GM23338 (cell line): ENCODE results near the gene UBLCP1. TPM values are rescaled to one million over a fixed set of nuclear protein-coding genes. Genes with fewer than 3 reads are reported as not detected.

ENCODE experiments used
- ATAC-seq: fragments of 200-7000 bp; cut with Tn5 transposase; 3 replicates; pipeline ENCODE4 v1.9.1; 2020
- DNase-seq: peaks from one replicate; pipeline ENCODE4 v3.0.0-alpha.2; 2015; ENCODE audit warnings: low spot score
- H2AFZ ChIP-seq: fragments of 200-600 bp; sonication (generic); 2 replicates; pipeline ENCODE4 v1.8.0; 2016; ENCODE audit warnings: antibody characterized with exemption, mild to moderate bottlenecking, moderate library complexity
- H3F3A ChIP-seq: fragments of 200-600 bp; sonication (generic); replicated peaks from 2 replicates; pipeline ENCODE4 v1.8.0; 2017; ENCODE audit warnings: antibody characterized with exemption, mixed run types, low read depth
- H3K27ac ChIP-seq: fragments of 200-600 bp; sonication (generic); 2 replicates; pipeline ENCODE4 v1.6.1; 2016; ENCODE audit warnings: low read depth
- H3K27me3 ChIP-seq: fragments of 200-600 bp; sonication (generic); 2 replicates; pipeline ENCODE4 v1.8.0; 2016; ENCODE audit warnings: mild to moderate bottlenecking, mixed run types, moderate library complexity; ENCODE audit not compliant: insufficient read depth
- H3K36me3 ChIP-seq: fragments of 200-600 bp; sonication (generic); 2 replicates; pipeline ENCODE4 v1.8.0; 2016; ENCODE audit warnings: mild to moderate bottlenecking; ENCODE audit not compliant: insufficient read depth
- H3K4me1 ChIP-seq: fragments of 200-600 bp; sonication (generic); 2 replicates; pipeline ENCODE4 v1.8.0; 2016; ENCODE audit warnings: mild to moderate bottlenecking, moderate library complexity; ENCODE audit not compliant: insufficient read depth
- H3K4me2 ChIP-seq: fragments of 200-600 bp; sonication (generic); 2 replicates; pipeline ENCODE4 v1.7.1; 2017; ENCODE audit warnings: mixed run types
- H3K4me3 ChIP-seq: fragments of 200-600 bp; sonication (generic); 2 replicates; pipeline ENCODE4 v1.6.1; 2016; ENCODE audit warnings: mixed run types
- H3K79me2 ChIP-seq: fragments of 200-600 bp; sonication (generic); replicated peaks from 2 replicates; pipeline ENCODE4 v1.8.0; 2017; ENCODE audit warnings: mild to moderate bottlenecking; ENCODE audit not compliant: insufficient read depth
- H3K9me2 ChIP-seq: fragments of 200-600 bp; sonication (generic); 2 replicates; pipeline ENCODE4 v1.8.0; 2017; ENCODE audit not compliant: insufficient read depth
- H4K20me1 ChIP-seq: fragments of 200-600 bp; sonication (generic); replicated peaks from 2 replicates; pipeline ENCODE4 v1.8.0; 2017; ENCODE audit warnings: mild to moderate bottlenecking; ENCODE audit not compliant: insufficient read depth
- H3K27ac Mint-ChIP-seq: 2 replicates; pipeline ENCODE4 v1.8.0; 2020; ENCODE audit warnings: inconsistent platforms, mild to moderate bottlenecking, moderate library complexity, mixed read lengths
- H3K27me3 Mint-ChIP-seq: 3 replicates; pipeline ENCODE4 v1.8.0; 2022; ENCODE audit warnings: low read depth, mild to moderate bottlenecking, moderate library complexity, mixed read lengths, inconsistent platforms; ENCODE audit not compliant: insufficient read depth, poor library complexity
- H3K36me3 Mint-ChIP-seq: 3 replicates; pipeline ENCODE4 v1.8.0; 2021; ENCODE audit warnings: low read depth, mild to moderate bottlenecking, inconsistent platforms, moderate library complexity, mixed read lengths
- H3K4me1 Mint-ChIP-seq: 3 replicates; pipeline ENCODE4 v1.8.0; 2020; ENCODE audit warnings: mild to moderate bottlenecking, inconsistent platforms, mixed read lengths
- H3K4me3 Mint-ChIP-seq: 3 replicates; pipeline ENCODE4 v1.8.0; 2021; ENCODE audit warnings: moderate library complexity, mild to moderate bottlenecking, inconsistent platforms, mixed read lengths
- H3K9me3 Mint-ChIP-seq: 3 replicates; pipeline ENCODE4 v1.8.0; 2020; ENCODE audit warnings: moderate library complexity, mild to moderate bottlenecking, inconsistent platforms, mixed read lengths
- CREB1 ChIP-seq: fragments of 250-450 bp; sonication (Bioruptor Pico); IDR thresholded peaks from 2 replicates; pipeline ENCODE4 v1.5.0; 2020; ENCODE audit warnings: low read depth, mild to moderate bottlenecking, moderate library complexity
- EZH2 ChIP-seq: fragments of 200-600 bp; sonication (generic); IDR thresholded peaks from one replicate; pipeline ENCODE4 v1.8.0; 2017; ENCODE audit warnings: antibody characterized with exemption, mild to moderate bottlenecking, low read depth; ENCODE audit not compliant: unreplicated experiment
- EZH2phosphoT487 ChIP-seq: fragments of 200-600 bp; sonication (generic); IDR thresholded peaks from one replicate; pipeline ENCODE4 v1.8.1; 2018; ENCODE audit warnings: antibody characterized with exemption; ENCODE audit not compliant: unreplicated experiment
- JUNB ChIP-seq: IDR thresholded peaks from one replicate; pipeline ENCODE4 v1.6.1; 2016; ENCODE audit warnings: antibody characterized with exemption; ENCODE audit not compliant: unreplicated experiment
- NANOG ChIP-seq: IDR thresholded peaks from 2 replicates; pipeline ENCODE4 v1.6.1; 2016; ENCODE audit warnings: antibody characterized with exemption, borderline replicate concordance
- POLR2AphosphoS5 ChIP-seq: IDR thresholded peaks from 2 replicates; pipeline ENCODE4 v1.6.1; 2016; ENCODE audit warnings: antibody characterized with exemption, low read depth
- STAT1 ChIP-seq: IDR thresholded peaks from one replicate; pipeline ENCODE4 v1.6.1; 2016; ENCODE audit warnings: antibody characterized with exemption; ENCODE audit not compliant: unreplicated experiment
- ZNF114 ChIP-seq: fragments of 250-450 bp; sonication (Bioruptor Pico); IDR thresholded peaks from 2 replicates; pipeline ENCODE4 v1.5.0; 2020; ENCODE audit warnings: mild to moderate bottlenecking, moderate library complexity
- ZNF331 ChIP-seq: fragments of 250-450 bp; sonication (Bioruptor Pico); IDR thresholded peaks from 2 replicates; pipeline ENCODE4 v1.5.0; 2020; ENCODE audit warnings: low read depth, mild to moderate bottlenecking, moderate library complexity
- polyA plus RNA-seq: library from polyadenylated mRNA; unstranded; fragments of >200 nt; fragmentation: Nextera tagmentation; extraction: Ambion mirVana; gene quantifications from 2 replicates; pipeline ENCODE4 v1.2.1, GENCODE V29; 2016
- total RNA-seq: library from RNA; depleted of rRNA; stranded (reverse); fragments of >200 nt; shearing (Covaris generic); gene quantifications from 2 replicates; pipeline ENCODE4 v1.2.3, GENCODE V29; 2014
- TF ChIP-seq, protein P1 (sequence below): IDR thresholded peaks from 2 replicates; pipeline ENCODE4 v1.6.1; 2016; ENCODE audit warnings: antibody characterized with exemption
- TF ChIP-seq, protein P2 (sequence below): IDR thresholded peaks from one replicate; pipeline ENCODE4 v1.6.1; 2018; ENCODE audit warnings: antibody characterized with exemption; ENCODE audit not compliant: unreplicated experiment
- TF ChIP-seq, protein P3 (sequence below), 2 experiments: fragments of 200-600 bp in 1 of 2; sonication (generic) in 1 of 2; conservative IDR thresholded peaks; 2 replicates each; pipeline versions ENCODE4 v1.5.1 to v1.6.1; 2016 to 2017; ENCODE audit warnings: antibody characterized with exemption in 2 of 2, low read depth in 2 of 2, mild to moderate bottlenecking in 2 of 2, moderate library complexity in 1 of 2
- TF ChIP-seq, protein P4 (sequence below): fragments of 250-450 bp; sonication (Bioruptor Pico); IDR thresholded peaks from 2 replicates; pipeline ENCODE4 v1.5.0; 2020; ENCODE audit warnings: mild to moderate bottlenecking, moderate library complexity

The UBLCP1 gene
- total and polyA plus RNA-seq, 2 experiments from 2014 or later = 45.0 to 56.1 TPM

DNA sequence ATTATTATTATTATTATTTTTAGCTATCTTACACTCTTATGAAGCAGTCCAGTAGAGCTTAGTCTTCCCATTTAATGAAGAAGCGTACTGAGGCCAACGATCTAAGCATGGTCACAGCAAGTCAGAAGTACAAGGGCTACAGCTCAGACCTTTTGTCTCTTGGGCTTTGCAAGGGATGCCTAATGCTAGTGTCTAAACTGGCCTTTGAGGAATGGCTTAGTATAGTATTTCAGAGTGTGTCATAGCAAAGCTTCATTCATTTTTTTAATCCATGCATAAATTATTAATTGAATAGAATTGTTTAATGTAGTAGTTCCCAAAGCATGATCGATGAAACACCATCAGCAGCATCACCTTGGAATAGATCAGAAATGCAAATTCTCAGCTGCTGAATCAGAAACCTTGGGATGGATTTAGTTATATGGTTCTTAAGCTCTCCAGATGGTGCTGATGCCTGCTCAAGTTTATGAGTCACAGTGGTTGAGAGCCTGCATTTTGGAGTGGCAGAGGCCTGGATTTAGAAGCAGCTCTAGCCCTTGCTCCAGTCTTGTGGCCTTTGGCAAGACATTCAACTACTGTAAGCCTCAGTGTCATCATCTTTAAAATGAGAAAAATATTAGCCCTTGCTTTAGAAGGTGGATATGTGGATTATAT lies 61.1 kb downstream of the UBLCP1 start:
- Mint-ChIP-seq H3K9me3 (no peaks in the 10 kb centered on the region), H3K36me3 (no peaks in the 10 kb centered on the region), H3K27ac (no peak overlapping the region), H3K27me3 (peaks cover 2% of the 10 kb centered on the region), H3K4me1 (no peaks in the 10 kb centered on the region), H3K4me3 (no peak overlapping the region)
- H3K79me2 ChIP-seq = no peaks in the 10 kb centered on the region
- H2AFZ ChIP-seq = no peak overlapping the region
- no peaks in the 10 kb centered on the region for H3K9me2 ChIP-seq
- no peaks in the 10 kb centered on the region for H3K36me3 ChIP-seq
- no peak overlapping the region for H3K4me2 ChIP-seq
- no peaks in the 10 kb centered on the region for H3F3A ChIP-seq
- ATAC-seq (no peak), DNase-seq (no peak)
- H3K4me1 ChIP-seq = no peaks in the 10 kb centered on the region
- H3K27ac ChIP-seq = no peak overlapping the region
- no peaks in the 10 kb centered on the region for H3K27me3 ChIP-seq
- no peaks in the 10 kb centered on the region for H4K20me1 ChIP-seq
- no peak overlapping the region for H3K4me3 ChIP-seq
- TF ChIP-seq, protein P1, sequence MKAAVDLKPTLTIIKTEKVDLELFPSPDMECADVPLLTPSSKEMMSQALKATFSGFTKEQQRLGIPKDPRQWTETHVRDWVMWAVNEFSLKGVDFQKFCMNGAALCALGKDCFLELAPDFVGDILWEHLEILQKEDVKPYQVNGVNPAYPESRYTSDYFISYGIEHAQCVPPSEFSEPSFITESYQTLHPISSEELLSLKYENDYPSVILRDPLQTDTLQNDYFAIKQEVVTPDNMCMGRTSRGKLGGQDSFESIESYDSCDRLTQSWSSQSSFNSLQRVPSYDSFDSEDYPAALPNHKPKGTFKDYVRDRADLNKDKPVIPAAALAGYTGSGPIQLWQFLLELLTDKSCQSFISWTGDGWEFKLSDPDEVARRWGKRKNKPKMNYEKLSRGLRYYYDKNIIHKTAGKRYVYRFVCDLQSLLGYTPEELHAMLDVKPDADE = no peak
- TF ChIP-seq NANOG (no peak), EZH2 (no peak), ZNF114 (CRISPR knock-in tag) (no peak), POLR2AphosphoS5 (no peak), JUNB (no peak), EZH2phosphoT487 (no peak), ZNF331 (no peak), STAT1 (no peak), CREB1 (no peak)
- TF ChIP-seq, protein P2, sequence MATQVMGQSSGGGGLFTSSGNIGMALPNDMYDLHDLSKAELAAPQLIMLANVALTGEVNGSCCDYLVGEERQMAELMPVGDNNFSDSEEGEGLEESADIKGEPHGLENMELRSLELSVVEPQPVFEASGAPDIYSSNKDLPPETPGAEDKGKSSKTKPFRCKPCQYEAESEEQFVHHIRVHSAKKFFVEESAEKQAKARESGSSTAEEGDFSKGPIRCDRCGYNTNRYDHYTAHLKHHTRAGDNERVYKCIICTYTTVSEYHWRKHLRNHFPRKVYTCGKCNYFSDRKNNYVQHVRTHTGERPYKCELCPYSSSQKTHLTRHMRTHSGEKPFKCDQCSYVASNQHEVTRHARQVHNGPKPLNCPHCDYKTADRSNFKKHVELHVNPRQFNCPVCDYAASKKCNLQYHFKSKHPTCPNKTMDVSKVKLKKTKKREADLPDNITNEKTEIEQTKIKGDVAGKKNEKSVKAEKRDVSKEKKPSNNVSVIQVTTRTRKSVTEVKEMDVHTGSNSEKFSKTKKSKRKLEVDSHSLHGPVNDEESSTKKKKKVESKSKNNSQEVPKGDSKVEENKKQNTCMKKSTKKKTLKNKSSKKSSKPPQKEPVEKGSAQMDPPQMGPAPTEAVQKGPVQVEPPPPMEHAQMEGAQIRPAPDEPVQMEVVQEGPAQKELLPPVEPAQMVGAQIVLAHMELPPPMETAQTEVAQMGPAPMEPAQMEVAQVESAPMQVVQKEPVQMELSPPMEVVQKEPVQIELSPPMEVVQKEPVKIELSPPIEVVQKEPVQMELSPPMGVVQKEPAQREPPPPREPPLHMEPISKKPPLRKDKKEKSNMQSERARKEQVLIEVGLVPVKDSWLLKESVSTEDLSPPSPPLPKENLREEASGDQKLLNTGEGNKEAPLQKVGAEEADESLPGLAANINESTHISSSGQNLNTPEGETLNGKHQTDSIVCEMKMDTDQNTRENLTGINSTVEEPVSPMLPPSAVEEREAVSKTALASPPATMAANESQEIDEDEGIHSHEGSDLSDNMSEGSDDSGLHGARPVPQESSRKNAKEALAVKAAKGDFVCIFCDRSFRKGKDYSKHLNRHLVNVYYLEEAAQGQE = no peak
- TF ChIP-seq, protein P3, sequence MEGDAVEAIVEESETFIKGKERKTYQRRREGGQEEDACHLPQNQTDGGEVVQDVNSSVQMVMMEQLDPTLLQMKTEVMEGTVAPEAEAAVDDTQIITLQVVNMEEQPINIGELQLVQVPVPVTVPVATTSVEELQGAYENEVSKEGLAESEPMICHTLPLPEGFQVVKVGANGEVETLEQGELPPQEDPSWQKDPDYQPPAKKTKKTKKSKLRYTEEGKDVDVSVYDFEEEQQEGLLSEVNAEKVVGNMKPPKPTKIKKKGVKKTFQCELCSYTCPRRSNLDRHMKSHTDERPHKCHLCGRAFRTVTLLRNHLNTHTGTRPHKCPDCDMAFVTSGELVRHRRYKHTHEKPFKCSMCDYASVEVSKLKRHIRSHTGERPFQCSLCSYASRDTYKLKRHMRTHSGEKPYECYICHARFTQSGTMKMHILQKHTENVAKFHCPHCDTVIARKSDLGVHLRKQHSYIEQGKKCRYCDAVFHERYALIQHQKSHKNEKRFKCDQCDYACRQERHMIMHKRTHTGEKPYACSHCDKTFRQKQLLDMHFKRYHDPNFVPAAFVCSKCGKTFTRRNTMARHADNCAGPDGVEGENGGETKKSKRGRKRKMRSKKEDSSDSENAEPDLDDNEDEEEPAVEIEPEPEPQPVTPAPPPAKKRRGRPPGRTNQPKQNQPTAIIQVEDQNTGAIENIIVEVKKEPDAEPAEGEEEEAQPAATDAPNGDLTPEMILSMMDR (conservative IDR thresholded peaks at IDR 0.05; ENCODE audit: low read depth in 2 of 2) = no peak
- TF ChIP-seq, protein P4, sequence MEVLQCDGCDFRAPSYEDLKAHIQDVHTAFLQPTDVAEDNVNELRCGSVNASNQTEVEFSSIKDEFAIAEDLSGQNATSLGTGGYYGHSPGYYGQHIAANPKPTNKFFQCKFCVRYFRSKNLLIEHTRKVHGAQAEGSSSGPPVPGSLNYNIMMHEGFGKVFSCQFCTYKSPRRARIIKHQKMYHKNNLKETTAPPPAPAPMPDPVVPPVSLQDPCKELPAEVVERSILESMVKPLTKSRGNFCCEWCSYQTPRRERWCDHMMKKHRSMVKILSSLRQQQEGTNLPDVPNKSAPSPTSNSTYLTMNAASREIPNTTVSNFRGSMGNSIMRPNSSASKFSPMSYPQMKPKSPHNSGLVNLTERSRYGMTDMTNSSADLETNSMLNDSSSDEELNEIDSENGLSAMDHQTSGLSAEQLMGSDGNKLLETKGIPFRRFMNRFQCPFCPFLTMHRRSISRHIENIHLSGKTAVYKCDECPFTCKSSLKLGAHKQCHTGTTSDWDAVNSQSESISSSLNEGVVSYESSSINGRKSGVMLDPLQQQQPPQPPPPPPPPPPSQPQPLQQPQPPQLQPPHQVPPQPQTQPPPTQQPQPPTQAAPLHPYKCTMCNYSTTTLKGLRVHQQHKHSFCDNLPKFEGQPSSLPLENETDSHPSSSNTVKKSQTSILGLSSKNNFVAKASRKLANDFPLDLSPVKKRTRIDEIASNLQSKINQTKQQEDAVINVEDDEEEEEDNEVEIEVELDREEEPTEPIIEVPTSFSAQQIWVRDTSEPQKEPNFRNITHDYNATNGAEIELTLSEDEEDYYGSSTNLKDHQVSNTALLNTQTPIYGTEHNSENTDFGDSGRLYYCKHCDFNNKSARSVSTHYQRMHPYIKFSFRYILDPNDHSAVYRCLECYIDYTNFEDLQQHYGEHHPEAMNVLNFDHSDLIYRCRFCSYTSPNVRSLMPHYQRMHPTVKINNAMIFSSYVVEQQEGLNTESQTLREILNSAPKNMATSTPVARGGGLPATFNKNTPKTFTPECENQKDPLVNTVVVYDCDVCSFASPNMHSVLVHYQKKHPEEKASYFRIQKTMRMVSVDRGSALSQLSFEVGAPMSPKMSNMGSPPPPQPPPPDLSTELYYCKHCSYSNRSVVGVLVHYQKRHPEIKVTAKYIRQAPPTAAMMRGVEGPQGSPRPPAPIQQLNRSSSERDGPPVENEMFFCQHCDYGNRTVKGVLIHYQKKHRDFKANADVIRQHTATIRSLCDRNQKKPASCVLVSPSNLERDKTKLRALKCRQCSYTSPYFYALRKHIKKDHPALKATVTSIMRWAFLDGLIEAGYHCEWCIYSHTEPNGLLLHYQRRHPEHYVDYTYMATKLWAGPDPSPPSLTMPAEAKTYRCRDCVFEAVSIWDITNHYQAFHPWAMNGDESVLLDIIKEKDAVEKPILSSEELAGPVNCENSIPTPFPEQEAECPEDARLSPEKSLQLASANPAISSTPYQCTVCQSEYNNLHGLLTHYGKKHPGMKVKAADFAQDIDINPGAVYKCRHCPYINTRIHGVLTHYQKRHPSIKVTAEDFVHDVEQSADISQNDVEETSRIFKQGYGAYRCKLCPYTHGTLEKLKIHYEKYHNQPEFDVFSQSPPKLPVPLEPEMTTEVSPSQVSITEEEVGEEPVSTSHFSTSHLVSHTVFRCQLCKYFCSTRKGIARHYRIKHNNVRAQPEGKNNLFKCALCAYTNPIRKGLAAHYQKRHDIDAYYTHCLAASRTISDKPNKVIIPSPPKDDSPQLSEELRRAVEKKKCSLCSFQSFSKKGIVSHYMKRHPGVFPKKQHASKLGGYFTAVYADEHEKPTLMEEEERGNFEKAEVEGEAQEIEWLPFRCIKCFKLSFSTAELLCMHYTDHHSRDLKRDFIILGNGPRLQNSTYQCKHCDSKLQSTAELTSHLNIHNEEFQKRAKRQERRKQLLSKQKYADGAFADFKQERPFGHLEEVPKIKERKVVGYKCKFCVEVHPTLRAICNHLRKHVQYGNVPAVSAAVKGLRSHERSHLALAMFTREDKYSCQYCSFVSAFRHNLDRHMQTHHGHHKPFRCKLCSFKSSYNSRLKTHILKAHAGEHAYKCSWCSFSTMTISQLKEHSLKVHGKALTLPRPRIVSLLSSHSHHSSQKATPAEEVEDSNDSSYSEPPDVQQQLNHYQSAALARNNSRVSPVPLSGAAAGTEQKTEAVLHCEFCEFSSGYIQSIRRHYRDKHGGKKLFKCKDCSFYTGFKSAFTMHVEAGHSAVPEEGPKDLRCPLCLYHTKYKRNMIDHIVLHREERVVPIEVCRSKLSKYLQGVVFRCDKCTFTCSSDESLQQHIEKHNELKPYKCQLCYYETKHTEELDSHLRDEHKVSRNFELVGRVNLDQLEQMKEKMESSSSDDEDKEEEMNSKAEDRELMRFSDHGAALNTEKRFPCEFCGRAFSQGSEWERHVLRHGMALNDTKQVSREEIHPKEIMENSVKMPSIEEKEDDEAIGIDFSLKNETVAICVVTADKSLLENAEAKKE (CRISPR knock-in tag) = no peak
